Measurements from ENCODE around the gene CFAP99. TPM values are rescaled to one million over a fixed set of nuclear protein-coding genes. Genes with fewer than 3 reads are reported as not detected.
"Not testable (repeated sequence)": the region's sequence is repeated elsewhere in the genome, so short reads cannot be mapped to it uniquely, and the experiment has no call there.

CFAP99 gene
- polyA plus RNA-seq, 1 donor (not counting 4 experiments of a cell fraction or from before 2014, with no cell fraction given), result not detected

GRCh38 chr4:2462992-2463762 lies 44.4 kb downstream of the CFAP99 start:
- H2AFZ ChIP-seq (ENCODE audit: control insufficient read depth, low read length), result no peak overlapping the region
- H3K27me3 ChIP-seq (ENCODE audit: control insufficient read depth, extremely low read depth, insufficient read depth, low read length), result peaks cover 21% of the 10 kb centered on the region
- peaks cover 6% of the 10 kb centered on the region for H3K79me2 ChIP-seq (ENCODE audit: control insufficient read depth, insufficient read depth, low read length)
- no peaks in the 10 kb centered on the region for H4K20me1 ChIP-seq (ENCODE audit: control insufficient read depth, extremely low read depth, insufficient read depth, low read length)
- peak overlapping the region in 1 of 3 experiments; percentile 44 for H3K4me3 ChIP-seq (ENCODE audit: control insufficient read depth in 2 of 3, extremely low read depth in 1 of 3, insufficient read depth in 2 of 3, low read depth in 1 of 3, low read length in 3 of 3)
- FAIRE-seq, result no peak
- dilution Hi-C loops (cut with MboI; ENCODE audit: extremely low pct_ligation_motif_present, low sequenced_read_pairs), result no loop called here
- H3K9ac ChIP-seq (ENCODE audit: control insufficient read depth, extremely low read depth, insufficient read depth, low read length), result no peak overlapping the region
- H3K9me1 ChIP-seq (ENCODE audit: control insufficient read depth, extremely low read depth, insufficient read depth, low read length), result no peaks in the 10 kb centered on the region
- H3K27ac ChIP-seq (ENCODE audit: control insufficient read depth, insufficient read depth, low read length), result no peak overlapping the region
- H3K36me3 ChIP-seq (ENCODE audit: control insufficient read depth in 2 of 2, extremely low read depth in 1 of 2, insufficient read depth in 2 of 2, low read length in 2 of 2), result no peaks in the 10 kb centered on the region
- H3K4me1 ChIP-seq (ENCODE audit: control insufficient read depth, extremely low read depth, insufficient read depth, low read length), result peaks cover 5% of the 10 kb centered on the region
- DNase-seq (ENCODE audit: low read depth, low spot score), result no peak
- no peaks in the 10 kb centered on the region for H3K9me3 ChIP-seq (ENCODE audit: control insufficient read depth, low read depth, low read length)
- H3K4me2 ChIP-seq (ENCODE audit: control insufficient read depth, extremely low read depth, insufficient read depth, low read depth, low read length), result peak overlapping the region; percentile 64
- TF ChIP-seq EZH2 (IDR thresholded peaks at IDR 0.05; ENCODE audit: low read length), result peak; percentile 27
- TF ChIP-seq, protein P1, sequence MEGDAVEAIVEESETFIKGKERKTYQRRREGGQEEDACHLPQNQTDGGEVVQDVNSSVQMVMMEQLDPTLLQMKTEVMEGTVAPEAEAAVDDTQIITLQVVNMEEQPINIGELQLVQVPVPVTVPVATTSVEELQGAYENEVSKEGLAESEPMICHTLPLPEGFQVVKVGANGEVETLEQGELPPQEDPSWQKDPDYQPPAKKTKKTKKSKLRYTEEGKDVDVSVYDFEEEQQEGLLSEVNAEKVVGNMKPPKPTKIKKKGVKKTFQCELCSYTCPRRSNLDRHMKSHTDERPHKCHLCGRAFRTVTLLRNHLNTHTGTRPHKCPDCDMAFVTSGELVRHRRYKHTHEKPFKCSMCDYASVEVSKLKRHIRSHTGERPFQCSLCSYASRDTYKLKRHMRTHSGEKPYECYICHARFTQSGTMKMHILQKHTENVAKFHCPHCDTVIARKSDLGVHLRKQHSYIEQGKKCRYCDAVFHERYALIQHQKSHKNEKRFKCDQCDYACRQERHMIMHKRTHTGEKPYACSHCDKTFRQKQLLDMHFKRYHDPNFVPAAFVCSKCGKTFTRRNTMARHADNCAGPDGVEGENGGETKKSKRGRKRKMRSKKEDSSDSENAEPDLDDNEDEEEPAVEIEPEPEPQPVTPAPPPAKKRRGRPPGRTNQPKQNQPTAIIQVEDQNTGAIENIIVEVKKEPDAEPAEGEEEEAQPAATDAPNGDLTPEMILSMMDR (optimal IDR thresholded peaks at IDR 0.05 in 1 of 3, IDR thresholded peaks at IDR 0.05 in 1 of 3, conservative IDR thresholded peaks at IDR 0.05 in 1 of 3; ENCODE audit: extremely low read depth in 1 of 3, insufficient read depth in 2 of 3, low read length in 3 of 3), result no peak

DNA sequence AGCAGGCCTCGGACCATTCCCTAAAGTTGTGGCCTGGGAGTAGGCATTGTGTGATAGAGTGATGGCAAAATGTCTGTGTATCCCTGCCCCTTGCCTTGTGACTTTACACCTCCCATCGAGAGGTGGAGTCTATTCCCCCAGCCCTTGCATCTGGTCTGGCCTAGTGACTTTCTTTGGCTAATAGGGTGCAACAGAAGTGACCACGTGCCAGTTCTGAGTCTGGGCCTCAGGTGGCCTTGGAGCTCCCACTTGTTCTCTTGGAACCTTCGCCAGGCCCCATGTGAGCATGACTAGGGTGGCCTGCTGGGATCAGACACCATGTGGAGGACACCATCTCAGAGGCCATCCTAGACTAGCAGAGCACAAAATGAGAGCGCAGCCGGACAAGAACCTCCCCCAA lies 46.3 kb downstream of the CFAP99 start:
- DNase-seq (ENCODE audit: low read depth, low spot score) (no peak), FAIRE-seq (no peak)
- Histone ChIP-seq H3K27ac (ENCODE audit: control insufficient read depth, insufficient read depth, low read length) (no peak overlapping the region), H3K36me3 (ENCODE audit: control insufficient read depth in 2 of 2, extremely low read depth in 1 of 2, insufficient read depth in 2 of 2, low read length in 2 of 2) (no peaks in the 10 kb centered on the region), H3K9me1 (ENCODE audit: control insufficient read depth, extremely low read depth, insufficient read depth, low read length) (no peaks in the 10 kb centered on the region), H3K79me2 (ENCODE audit: control insufficient read depth, insufficient read depth, low read length) (peaks cover 22% of the 10 kb centered on the region), H3K9ac (ENCODE audit: control insufficient read depth, extremely low read depth, insufficient read depth, low read length) (no peak overlapping the region), H3K27me3 (ENCODE audit: control insufficient read depth, extremely low read depth, insufficient read depth, low read length) (peaks cover 4% of the 10 kb centered on the region), H3K4me3 (ENCODE audit: control insufficient read depth in 2 of 3, extremely low read depth in 1 of 3, insufficient read depth in 2 of 3, low read depth in 1 of 3, low read length in 3 of 3) (no peak overlapping the region), H4K20me1 (ENCODE audit: control insufficient read depth, extremely low read depth, insufficient read depth, low read length) (peaks cover 3% of the 10 kb centered on the region), H3K4me1 (ENCODE audit: control insufficient read depth, extremely low read depth, insufficient read depth, low read length) (peaks cover 8% of the 10 kb centered on the region), H2AFZ (ENCODE audit: control insufficient read depth, low read length) (no peak overlapping the region), H3K4me2 (ENCODE audit: control insufficient read depth, extremely low read depth, insufficient read depth, low read depth, low read length) (no peak overlapping the region), H3K9me3 (ENCODE audit: control insufficient read depth, low read depth, low read length) (no peaks in the 10 kb centered on the region)
- no peak for TF ChIP-seq EZH2 (IDR thresholded peaks at IDR 0.05; ENCODE audit: low read length)
- TF ChIP-seq, protein P1 (optimal IDR thresholded peaks at IDR 0.05 in 1 of 3, IDR thresholded peaks at IDR 0.05 in 1 of 3, conservative IDR thresholded peaks at IDR 0.05 in 1 of 3; ENCODE audit: extremely low read depth in 1 of 3, insufficient read depth in 2 of 3, low read length in 3 of 3), result no peak
- dilution Hi-C loops (cut with MboI; ENCODE audit: extremely low pct_ligation_motif_present, low sequenced_read_pairs), result no loop called here

- dilution Hi-C loops (cut with MboI; ENCODE audit: extremely low pct_ligation_motif_present, low sequenced_read_pairs); H3K4me3 ChIP-seq (ENCODE audit: control insufficient read depth in 2 of 3, extremely low read depth in 1 of 3, insufficient read depth in 2 of 3, low read depth in 1 of 3, low read length in 3 of 3); H3K36me3 ChIP-seq (ENCODE audit: control insufficient read depth in 2 of 2, extremely low read depth in 1 of 2, insufficient read depth in 2 of 2, low read length in 2 of 2); H3K27ac ChIP-seq (ENCODE audit: control insufficient read depth, insufficient read depth, low read length); H3K9me3 ChIP-seq (ENCODE audit: control insufficient read depth, low read depth, low read length); DNase-seq (ENCODE audit: low read depth, low spot score); FAIRE-seq; H4K20me1 ChIP-seq (ENCODE audit: control insufficient read depth, extremely low read depth, insufficient read depth, low read length); H2AFZ ChIP-seq (ENCODE audit: control insufficient read depth, low read length); H3K4me2 ChIP-seq (ENCODE audit: control insufficient read depth, extremely low read depth, insufficient read depth, low read depth, low read length); H3K27me3 ChIP-seq (ENCODE audit: control insufficient read depth, extremely low read depth, insufficient read depth, low read length); H3K9ac ChIP-seq (ENCODE audit: control insufficient read depth, extremely low read depth, insufficient read depth, low read length); H3K9me1 ChIP-seq (ENCODE audit: control insufficient read depth, extremely low read depth, insufficient read depth, low read length): not testable (repeated sequence)
- Histone ChIP-seq H3K79me2 (ENCODE audit: control insufficient read depth, insufficient read depth, low read length) (peaks cover 27% of the 10 kb centered on the region), H3K4me1 (ENCODE audit: control insufficient read depth, extremely low read depth, insufficient read depth, low read length) (peaks cover 13% of the 10 kb centered on the region)
Observed at GRCh38 chr4:2465544-2465943, 46.8 kb downstream of the CFAP99 start.

Data from keratinocyte (primary cell).